COLO668 (cell line): ENCODE results near the gene OTUB1.

Experiments used
- DNase-seq: peaks from one replicate; lab custom pipeline; 2025; ENCODE audit not compliant: unreplicated experiment; lab: John Stamatoyannopoulos, UW

OTUB1 gene

DNA sequence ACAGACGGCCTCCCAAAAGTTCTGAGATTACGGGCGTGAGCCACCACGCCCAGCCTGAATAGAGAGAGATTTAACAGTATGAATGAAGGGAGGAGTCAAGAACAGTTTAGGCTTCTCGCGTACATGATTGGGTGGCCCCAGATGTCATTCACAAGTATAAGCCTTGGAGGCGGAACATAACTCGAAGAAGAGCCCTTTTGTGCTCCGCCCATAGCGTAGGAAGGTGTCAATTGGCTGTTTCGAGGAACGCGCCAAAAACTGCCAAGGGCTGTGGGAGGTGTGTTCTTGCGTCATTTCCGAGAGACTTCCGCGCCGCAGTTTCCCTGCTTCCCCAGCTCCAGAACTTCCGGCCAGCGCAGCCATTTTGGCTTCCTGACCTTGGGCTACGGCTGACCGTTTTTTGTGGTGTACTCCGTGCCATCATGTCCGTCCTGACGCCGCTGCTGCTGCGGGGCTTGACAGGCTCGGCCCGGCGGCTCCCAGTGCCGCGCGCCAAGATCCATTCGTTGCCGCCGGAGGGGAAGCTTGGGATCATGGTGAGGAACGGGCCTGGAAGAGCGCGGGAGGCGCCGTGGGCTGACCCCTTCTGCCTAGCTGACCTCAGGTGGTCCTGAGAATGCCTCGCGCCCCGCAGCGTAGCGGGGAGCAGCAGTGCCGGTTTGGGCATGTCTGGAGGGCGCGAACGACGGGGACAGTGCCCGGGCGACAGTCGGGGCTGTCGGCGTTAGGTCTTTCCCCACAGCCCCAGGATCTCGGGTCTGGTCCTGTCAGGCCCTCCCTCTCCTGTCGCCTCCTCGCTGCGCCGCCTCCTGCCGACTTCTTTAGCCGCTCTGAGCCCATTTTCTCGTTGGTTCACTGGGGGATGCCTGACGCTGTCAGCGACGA is 11.7 kb upstream of the OTUB1 start, which contains the start of gene COX8A:
Gene COX8A, plus strand, starts transcription at position 362 of the 885 bp plus-strand sequence. Its CDS starts 61 bp downstream, at position 423.
- DNase-seq, result peak; percentile 98

DNA sequence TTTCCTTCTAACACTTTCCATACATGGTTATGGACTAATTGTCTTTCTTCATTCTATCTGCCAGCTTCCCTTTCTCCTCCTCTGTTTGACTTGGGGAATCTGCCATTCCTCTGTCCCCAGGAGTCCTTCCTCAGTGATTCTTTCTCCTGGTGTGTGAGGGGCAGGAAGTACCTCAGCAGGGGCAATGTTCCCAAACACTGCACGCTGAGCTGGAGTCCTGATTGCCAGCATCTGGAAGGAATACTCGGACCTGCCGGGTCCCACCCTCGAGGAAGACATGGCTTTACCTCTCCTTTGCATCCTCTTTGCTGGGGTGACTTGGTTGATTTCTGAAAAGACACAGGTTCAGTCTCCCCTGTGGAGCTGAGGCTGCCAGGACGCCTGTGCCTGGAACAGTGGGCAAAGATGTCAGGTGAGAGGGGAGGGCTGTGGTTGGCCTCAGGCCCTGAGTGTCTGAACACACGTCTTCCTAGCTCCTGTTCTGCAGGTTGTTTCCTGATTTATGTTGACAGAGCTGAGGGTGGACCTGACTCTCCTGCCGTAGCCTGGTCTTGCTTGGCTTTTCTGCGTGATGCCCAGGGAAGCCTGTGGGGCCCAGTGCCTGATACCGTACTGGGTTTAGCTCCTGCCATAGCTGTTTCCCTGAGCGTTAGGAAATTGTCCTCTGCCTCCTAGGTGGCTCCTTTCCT is 7.5 kb upstream of the OTUB1 start:
- DNase-seq, result no peak

DNA sequence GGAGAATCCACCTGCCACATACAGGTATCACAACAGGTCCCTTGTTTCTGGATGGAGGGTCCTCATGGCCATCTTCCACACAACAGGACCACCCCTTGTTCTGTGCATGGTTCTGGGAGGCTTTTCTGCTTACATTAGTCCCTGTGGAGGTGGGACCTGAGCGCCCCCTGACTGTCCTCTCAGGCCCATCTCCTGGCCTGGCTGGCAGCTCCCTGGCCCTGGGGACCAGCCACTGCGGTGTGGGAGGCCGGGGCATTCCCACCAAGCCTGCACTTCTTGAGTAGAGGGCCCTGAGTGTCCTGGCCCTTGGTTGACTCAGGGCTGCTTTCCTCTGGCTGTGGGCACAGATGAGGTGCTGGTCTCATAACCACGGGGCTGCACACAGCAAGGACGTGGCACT is 6.8 kb upstream of the OTUB1 start:
- DNase-seq, result no peak

DNA sequence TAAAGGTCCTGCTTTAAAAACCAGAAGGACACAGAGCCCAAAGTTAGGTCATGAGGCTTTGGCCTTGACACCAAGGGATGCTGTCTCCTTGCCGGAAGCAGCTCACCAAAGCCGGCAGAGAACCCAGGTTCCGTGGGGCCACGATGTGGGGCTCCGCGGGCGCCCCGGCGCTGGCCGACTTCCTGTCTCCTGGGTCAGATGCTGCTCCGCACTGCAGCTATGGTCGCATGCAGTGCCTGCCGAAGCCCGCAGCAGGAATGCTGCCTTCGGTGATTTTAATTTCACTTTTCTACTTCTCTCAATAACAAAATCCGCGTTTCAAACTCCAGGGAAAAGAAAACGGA is 454 bp upstream of the OTUB1 start:
- DNase-seq, result peak; percentile 70

DNA sequence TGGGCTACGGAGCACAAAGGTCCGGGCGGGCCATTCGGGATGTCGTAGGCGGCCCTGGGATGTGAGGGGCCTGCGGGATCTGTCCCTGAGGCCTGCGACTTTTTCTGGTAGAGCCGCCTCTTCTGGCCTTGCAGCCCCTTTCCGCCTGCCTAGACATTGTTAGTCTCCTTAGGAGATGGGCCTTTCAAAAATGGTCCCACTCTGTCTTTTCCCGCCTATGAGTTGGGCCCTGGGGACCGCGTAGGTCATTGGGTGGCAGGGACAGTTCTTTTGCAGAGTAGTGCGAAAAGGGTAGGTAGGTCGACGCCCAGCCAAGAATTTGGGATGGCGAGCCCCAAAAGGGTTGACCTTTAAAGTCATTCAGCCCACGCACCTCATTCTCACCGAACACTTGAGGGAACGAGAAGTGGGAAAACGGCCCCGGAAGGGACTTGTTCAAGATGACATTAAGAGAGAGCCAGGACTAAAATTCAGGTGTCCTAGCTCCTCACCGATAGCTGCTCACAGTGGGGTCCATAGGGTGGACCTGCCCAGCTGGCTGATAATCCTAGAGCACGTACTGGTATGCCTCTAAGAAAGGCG is 785 bp downstream of the OTUB1 start:
- DNase-seq, result no peak

DNA sequence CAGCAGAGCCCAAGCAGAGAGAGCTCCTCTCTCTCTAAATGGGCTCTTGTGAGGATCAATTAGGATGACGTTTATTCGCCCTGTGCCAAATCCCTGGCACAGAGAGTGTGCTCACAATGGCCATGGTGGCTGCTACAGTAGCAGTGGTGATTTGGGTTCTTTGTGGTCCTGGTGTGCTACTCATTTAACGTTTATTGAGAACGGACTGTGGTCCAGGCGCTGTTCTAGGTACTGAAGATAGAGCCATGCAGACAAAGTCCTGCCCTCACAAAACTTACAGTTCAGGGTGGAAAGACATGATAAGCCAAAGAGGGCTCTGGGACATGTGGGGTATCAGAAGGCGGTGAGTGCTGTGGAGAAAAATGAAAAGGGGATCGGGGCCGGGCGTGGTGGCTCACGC is 5.3 kb downstream of the OTUB1 start:
- DNase-seq, result no peak

DNA sequence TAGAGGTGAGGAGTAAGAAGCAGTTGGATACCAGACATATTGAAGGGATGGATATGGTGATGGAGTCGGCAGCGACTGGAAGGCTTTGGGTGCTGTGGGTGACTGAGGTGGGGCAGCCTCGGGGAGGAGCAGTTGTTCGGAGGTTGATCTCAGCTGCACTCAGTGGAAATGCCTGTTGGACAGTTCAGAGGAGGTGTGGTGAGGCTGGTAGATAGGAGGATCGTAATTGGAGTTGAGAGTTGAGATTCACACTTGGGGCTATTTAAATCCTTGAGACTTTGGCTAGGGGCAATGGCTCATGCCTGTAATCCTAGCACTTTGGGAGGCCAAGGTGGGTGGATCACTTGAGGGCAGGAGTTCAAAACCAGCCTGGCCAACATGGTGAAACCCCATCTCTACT is 6.9 kb downstream of the OTUB1 start:
- DNase-seq, result no peak

DNA sequence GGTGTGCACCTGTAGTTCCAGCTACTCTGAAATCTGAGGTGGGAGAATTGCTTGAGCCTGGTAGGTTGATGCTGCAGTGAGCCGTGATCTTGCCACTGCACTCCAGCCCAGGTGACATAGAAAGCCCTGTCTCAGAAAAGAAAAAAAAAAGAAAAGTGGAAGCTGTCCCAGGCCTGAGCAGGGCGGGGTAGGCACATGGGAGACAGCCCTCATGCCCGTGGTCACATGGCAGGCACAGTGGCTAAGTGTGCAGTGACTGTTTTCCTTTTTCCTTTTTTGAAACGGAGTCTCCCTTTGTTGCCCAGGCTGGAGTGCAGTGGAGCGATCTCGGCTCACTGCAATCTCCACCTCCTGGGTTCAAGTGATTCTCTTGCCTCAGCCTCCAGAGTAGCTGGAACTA is 7.8 kb downstream of the OTUB1 start:
- DNase-seq, result no peak

DNA sequence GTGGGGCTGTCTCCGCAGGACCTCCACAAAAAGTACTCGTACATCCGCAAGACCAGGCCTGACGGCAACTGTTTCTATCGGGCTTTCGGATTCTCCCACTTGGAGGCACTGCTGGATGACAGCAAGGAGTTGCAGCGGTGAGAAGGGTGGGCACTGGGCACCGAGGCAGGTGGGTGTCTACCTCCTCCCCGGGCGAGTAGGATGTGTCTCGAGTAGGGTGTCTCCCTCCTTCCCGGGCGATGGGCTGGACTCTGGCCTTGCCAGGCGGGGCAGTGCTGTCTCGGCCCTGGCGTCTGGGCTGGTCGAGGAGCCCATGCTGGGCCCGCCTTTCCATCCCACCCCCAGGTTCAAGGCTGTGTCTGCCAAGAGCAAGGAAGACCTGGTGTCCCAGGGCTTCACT is 10.3 kb downstream of the OTUB1 start:
- no peak for DNase-seq

DNA sequence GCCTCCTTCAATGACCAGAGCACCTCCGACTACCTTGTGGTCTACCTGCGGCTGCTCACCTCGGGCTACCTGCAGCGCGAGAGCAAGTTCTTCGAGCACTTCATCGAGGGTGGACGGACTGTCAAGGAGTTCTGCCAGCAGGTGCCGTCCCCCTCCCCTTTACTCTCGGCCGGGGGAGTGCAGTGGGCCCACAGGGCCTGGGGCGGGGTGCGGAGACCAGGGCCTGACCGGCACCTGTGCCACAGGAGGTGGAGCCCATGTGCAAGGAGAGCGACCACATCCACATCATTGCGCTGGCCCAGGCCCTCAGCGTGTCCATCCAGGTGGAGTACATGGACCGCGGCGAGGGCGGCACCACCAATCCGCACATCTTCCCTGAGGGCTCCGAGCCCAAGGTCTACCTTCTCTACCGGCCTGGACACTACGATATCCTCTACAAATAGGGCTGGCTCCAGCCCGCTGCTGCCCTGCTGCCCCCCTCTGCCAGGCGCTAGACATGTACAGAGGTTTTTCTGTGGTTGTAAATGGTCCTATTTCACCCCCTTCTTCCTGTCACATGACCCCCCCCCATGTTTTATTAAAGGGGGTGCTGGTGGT is 11.0 kb downstream of the OTUB1 start:
- DNase-seq, result no peak

DNA sequence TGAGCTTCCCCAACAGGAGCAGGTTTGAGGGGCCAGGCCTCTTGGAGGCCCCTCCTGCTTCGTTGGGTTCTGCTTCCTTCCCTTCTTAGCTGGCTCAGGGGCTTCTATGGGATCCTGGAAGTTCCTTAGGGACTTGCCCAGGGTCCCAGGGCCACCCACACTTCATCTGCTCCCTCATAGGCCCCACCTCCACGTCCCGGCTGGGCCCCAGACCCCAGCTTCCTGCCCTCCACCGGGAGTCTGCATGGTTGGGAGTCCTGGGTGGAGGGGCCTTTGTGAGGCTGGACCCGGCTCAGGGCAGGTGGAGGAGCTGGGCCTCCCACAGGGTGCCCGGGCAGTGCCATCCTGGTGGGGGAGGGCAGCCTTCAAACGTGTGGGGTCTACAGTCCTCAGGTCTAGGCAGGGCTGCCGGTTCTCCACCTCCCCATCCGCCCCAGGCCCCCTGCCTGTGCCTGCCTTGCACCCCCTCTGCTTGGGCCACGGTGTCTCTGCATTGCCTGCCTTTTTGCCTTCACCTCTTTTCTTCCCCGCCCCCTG is 11.6 kb downstream of the OTUB1 start:
- DNase-seq, result no peak

DNA sequence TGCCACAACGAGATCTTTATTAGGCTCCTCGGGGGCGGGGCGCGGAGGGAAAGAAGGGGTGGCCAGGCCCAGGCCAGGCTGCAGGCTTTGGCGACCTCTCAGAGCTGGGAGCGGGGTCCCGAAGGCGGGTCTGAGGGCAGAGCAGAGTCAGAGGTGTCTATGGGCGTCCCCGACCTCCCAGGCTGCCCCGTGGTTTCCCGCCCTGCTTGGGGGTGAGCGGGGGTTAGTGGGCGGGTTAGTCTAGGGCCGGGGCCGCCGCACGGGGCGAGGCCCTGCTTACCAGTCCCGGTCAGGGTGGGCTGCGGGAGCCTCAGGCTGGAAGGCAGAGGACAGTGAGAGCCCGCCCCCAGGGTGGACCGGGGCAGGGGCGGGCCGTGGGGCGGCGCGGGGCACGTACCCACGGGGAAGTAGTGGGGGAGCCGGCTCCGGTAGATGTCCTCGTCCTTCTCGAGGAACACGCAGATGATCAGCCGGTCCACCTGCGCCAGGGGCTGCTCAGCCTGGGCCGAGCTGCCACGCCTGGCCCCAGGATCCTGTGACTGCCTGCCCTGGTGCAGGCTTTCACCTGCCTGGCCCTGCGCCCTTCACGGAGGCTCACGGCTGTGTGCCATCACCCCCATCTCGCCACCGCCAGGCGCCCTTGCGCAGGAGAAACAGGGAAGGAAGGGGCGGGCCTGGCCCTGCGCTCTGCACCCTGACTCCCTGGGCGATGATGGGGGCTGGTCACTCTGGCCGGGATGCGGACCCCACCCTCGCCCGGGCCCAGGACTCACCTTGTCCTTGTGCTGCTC is 12.5 kb downstream of the OTUB1 start:
- no peak for DNase-seq

DNA sequence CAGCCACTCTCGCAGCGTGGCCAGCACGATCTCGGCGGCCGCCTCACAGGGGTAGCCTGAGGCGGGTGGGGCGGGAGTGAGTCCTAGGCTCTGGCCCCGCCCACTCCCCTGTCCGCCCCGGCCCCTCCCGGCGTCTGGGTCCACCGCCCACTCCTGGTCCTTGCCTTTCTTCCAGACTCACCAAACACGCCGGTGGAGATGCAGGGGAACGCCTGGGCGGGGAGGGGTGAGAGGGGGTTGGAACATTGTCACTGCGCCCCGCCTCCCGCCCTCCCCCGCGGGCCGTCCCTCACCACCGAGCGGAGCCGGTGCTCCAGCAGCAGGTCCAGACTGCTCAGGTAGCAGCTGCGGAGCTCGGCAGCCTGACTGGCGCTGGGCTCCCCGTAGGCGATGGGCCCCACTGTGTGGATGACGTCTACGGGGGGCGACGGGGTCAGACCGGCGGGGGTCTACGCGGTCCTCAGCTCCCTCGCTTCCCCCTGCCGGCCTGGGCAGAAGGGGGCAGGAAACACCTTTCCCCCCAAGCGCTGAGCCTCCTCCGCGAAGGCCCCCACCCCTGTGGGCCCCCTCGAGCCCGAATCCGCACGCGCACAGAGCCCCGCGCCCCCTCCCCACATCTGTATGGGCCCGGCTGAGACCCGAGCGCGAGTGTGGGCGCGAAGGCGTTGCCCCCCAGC is 13.2 kb downstream of the OTUB1 start:
- DNase-seq, result no peak

DNA sequence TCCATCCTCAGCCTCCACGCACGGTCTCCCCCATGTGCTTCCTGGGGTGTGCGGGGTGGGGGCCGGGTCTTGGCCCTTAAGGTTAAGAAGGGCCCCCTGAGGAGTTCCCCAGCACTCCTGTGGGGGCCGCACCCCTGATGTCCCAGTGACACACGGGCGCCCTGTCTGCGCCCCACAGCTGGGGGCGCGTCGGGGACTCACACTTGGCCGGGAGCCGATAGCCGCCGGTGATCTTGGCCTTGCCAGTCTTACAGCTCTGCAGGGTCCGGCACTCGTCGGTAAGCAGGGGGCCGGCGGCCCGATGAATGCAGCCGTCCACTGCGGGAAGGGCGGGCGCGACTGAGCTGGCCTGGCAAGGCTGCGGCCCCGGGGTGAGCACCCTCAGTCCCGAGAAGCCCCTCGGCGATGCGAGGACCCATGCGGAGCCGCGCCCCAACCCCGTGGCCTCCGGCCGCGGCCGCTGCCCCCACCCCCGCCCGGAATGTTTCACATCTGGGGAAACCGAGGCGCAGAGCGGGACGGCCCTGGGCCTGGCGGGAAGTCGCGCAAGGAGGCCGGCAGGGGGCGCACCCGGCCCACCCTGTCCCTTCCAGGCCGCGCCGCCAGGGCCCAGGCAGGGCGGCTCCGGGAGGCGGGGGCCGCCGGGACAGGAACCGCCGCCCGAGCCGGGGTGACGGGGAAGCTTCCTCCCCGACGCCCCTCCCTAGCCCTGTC is 13.9 kb downstream of the OTUB1 start:
- no peak for DNase-seq

DNA sequence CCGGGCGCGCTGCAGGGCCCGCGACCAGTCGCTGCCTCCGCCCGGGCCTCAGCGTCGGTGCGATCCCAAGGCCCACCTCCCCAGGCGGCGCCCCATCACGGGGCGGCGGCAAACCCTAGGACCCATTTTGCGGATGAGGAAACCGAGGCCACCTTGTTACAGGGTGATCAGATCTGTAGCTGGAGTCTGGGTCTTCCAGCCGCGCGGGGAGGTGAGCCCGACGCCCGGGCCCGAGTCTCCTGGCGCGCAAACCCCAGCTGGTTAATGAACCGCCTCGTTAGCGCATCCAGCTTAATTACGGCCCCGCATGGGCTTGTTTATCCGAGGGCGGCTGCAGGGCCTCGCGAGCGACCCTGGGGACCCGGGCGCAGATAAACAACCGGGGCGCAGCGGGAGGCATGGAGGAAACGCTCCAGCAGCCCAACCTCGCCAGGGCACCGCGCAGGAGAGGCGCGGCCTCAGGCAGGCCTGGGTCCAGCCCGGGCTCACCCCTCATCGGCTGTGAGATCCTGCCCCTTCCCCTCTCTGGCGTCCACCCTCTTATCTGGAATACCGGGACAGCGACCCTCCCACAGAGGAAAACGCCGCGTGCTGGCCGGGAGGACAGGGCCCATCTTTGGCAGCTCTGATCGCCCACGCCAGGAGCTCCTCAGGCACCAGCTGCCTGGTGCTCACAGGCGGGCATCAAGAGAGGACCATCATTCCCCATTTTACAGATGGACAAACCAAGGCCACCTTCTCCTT is 14.7 kb downstream of the OTUB1 start:
- no peak for DNase-seq

DNA sequence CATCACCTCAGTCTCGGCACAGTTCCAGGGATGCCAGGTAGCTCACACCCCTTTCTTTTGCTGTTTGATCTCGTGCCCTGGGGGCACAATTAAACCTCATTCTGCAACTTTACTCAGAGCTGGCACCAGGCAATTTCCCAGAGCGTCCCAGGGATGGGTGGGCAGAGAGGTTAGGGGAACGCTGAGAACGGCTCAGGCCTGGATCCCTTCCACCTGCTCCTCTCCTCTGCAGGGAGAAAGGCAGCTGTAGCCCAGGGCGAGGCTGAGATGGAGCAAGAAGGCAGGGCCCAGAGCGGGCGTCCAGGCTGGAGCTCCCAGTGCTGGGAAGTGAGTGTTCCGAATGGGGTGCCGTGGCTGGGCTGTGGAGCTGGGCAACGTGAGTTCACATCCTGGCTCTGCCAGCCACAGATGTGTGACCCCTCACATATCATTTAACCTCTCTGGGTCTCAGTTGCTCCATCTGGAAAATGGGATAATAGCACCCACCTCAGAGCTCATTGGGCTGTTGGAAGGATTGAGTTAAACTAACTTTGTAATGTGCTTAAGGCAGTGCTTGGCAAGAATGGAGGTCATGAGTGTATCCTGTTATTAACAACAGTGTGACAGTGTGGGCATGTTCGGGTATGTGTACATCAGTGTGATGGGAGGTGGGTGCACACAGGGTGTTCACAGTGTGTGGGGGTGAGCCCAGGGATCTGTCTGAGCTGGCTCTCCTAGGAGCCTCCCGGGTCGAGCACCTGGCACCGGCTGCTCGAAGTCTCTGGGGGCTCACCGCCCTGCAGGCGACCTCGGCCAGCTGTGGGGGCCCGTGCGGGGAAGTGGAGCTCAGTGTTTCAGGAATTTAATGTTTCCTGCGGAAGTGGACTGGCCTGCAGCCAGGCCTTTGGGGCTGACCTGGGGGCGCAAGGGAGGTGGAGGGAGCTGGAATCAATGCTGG is 15.5 kb downstream of the OTUB1 start:
- no peak for DNase-seq

DNA sequence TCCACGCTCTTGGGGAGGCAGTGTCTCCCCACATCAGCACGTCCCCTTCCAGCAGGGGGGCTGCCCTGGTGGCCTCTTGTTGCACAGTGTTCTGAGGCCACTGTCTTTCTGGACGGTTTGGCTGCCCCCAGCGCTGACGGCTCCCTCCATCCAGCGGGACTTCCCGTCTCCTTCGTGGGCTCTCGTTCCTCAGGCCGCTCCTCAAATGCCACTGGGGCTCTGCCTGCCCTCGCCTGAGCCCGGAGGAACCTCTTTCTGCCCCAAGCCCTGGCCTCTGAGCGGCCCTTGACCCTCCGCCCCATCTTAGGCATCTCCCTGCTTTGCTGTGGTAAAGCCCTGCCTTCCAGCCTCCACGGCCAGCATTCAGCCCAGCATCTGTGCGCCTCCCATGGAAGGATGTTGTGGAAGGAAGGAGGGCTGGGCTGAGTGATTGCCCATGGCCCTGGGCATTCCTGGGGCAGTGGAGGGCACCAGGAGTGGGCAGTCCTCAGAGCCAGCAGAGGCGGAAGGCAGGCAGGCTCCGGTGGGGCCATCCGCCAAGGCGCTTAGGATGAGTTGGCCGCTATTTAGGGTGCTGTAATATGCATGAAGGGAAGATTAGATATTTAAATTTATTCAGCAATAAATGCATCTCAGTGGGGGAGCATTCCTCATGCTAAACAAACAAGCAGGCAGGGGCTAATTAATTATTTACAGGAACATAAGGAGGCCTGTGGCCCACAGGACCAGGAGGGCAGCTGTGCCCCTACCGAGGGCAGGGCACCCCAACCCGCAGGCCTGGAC is 17.8 kb downstream of the OTUB1 start:
- DNase-seq, result no peak
